ENCODE results near the gene WASHC4. TPM values are rescaled to one million over a fixed set of nuclear protein-coding genes. Genes with fewer than 3 reads are reported as not detected.
A peak's percentile ranks its signal among the peaks of the same experiment; 100 is the strongest.

WASHC4 gene
- total and polyA plus RNA-seq, 10 of the 15 experiments (the other 5 are each of a cell fraction or from before 2014, with no cell fraction given) = 16.0 to 50.6 (median 34.0) TPM

DNA sequence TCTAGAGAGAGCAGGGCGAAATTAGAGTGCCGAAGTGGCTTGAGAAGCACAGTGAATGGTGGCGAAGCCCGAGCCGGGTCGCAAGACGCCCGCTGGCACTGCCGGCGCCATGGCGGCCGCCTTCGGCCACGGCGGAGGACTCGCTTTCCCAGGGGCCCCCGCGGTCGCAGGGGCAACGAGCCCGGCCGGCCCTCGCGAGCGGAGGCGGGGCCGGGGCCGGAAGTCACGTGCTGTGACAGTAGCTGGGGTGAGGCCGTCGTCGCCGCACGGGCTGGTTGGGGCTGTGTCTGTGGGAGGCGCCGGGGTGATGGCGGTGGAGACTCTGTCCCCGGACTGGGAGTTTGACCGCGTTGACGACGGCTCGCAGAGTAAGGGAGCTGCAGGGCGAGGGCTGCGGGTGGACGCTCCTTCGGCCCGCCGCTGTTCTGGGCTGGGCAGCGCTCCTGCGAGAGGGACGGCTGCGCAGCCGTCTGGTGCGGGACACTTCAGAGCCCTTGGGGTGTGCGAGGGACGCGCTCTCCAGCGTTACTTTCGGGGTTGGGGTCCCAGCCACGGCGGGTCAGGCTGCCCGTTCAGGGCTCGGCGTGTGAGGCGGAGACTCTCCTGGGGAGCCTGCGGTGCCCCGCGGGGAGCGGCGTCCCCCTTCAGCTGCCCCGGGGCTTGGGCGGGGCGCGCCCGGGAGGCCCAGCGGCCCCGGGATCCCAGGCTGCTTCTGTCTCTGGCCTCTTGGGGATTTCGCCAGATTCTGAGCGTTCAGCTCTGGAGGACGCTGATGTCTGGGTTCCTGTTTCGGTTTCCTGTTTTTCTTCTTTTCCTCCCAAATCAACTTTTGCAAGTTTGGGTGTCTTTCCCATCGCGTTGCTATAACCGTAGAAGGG lies at the start of gene WASHC4 (continued):
- TF ChIP-seq, protein P1, sequence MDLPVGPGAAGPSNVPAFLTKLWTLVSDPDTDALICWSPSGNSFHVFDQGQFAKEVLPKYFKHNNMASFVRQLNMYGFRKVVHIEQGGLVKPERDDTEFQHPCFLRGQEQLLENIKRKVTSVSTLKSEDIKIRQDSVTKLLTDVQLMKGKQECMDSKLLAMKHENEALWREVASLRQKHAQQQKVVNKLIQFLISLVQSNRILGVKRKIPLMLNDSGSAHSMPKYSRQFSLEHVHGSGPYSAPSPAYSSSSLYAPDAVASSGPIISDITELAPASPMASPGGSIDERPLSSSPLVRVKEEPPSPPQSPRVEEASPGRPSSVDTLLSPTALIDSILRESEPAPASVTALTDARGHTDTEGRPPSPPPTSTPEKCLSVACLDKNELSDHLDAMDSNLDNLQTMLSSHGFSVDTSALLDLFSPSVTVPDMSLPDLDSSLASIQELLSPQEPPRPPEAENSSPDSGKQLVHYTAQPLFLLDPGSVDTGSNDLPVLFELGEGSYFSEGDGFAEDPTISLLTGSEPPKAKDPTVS (IDR thresholded peaks at IDR 0.05; ENCODE audit: low read depth, low read length) = peak; percentile 49; the same call in 1 of the 2 replicates
- TF ChIP-seq MXI1 (IDR thresholded peaks at IDR 0.05; ENCODE audit: low read depth, low read length) (peak; percentile 66; the same call in 1 of the 2 replicates), BACH1 (IDR thresholded peaks at IDR 0.05; ENCODE audit: borderline replicate concordance) (peak; percentile 88), EP300 (IDR thresholded peaks at IDR 0.05; ENCODE audit: borderline replicate concordance in 1 of 2, control insufficient read depth in 1 of 2, low read depth in 2 of 2, low read length in 2 of 2) (no peak), RBBP5 (conservative IDR thresholded peaks at IDR 0.05) (no peak), SMC3 (IDR thresholded peaks at IDR 0.05; ENCODE audit: borderline replicate concordance, low read length) (no peak; the same call in 1 of the 2 replicates), ESRRA (IDR thresholded peaks at IDR 0.05; ENCODE audit: low read length) (no peak), RUNX3 (IDR thresholded peaks at IDR 0.05; ENCODE audit: low read length) (peak; percentile 72), NFIC (IDR thresholded peaks at IDR 0.05; ENCODE audit: low read depth, low read length) (no peak), ZBED1 (IDR thresholded peaks at IDR 0.05; ENCODE audit: borderline replicate concordance) (no peak), MTA2 (IDR thresholded peaks at IDR 0.05; ENCODE audit: low read depth) (no peak), PAX5 (IDR thresholded peaks at IDR 0.05; ENCODE audit: borderline replicate concordance, low read depth, low read length) (peak; percentile 56; the same call in 1 of the 2 replicates), GATAD2B (conservative IDR thresholded peaks at IDR 0.05; ENCODE audit: low read depth) (peak; percentile 92), TCF3 (IDR thresholded peaks at IDR 0.05; ENCODE audit: borderline replicate concordance, insufficient read depth, low read depth, low read length) (peak; percentile 76), KAT2A (conservative IDR thresholded peaks at IDR 0.05; ENCODE audit: control insufficient read depth, low read depth, low read length) (no peak), HDGF (IDR thresholded peaks at IDR 0.05) (peak; percentile 54; the same call in 1 of the 2 replicates), NR2C1 (IDR thresholded peaks at IDR 0.05) (peak; percentile 76)
- TF ChIP-seq, protein P2, sequence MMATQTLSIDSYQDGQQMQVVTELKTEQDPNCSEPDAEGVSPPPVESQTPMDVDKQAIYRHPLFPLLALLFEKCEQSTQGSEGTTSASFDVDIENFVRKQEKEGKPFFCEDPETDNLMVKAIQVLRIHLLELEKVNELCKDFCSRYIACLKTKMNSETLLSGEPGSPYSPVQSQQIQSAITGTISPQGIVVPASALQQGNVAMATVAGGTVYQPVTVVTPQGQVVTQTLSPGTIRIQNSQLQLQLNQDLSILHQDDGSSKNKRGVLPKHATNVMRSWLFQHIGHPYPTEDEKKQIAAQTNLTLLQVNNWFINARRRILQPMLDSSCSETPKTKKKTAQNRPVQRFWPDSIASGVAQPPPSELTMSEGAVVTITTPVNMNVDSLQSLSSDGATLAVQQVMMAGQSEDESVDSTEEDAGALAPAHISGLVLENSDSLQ (IDR thresholded peaks at IDR 0.05) = 0 out of 2 replicates have a peak, but pooled peaks have one; percentile 9
- TF ChIP-seq, protein P3, sequence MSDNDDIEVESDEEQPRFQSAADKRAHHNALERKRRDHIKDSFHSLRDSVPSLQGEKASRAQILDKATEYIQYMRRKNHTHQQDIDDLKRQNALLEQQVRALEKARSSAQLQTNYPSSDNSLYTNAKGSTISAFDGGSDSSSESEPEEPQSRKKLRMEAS (IDR thresholded peaks at IDR 0.05; ENCODE audit: low read depth, low read length) = peak; percentile 97
- TF ChIP-seq, protein P4, sequence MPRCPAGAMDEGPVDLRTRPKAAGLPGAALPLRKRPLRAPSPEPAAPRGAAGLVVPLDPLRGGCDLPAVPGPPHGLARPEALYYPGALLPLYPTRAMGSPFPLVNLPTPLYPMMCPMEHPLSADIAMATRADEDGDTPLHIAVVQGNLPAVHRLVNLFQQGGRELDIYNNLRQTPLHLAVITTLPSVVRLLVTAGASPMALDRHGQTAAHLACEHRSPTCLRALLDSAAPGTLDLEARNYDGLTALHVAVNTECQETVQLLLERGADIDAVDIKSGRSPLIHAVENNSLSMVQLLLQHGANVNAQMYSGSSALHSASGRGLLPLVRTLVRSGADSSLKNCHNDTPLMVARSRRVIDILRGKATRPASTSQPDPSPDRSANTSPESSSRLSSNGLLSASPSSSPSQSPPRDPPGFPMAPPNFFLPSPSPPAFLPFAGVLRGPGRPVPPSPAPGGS (IDR thresholded peaks at IDR 0.05; ENCODE audit: borderline replicate concordance, insufficient read depth, low read depth, low read length, poor library complexity, severe bottlenecking) = no peak
- TF ChIP-seq, protein P5, sequence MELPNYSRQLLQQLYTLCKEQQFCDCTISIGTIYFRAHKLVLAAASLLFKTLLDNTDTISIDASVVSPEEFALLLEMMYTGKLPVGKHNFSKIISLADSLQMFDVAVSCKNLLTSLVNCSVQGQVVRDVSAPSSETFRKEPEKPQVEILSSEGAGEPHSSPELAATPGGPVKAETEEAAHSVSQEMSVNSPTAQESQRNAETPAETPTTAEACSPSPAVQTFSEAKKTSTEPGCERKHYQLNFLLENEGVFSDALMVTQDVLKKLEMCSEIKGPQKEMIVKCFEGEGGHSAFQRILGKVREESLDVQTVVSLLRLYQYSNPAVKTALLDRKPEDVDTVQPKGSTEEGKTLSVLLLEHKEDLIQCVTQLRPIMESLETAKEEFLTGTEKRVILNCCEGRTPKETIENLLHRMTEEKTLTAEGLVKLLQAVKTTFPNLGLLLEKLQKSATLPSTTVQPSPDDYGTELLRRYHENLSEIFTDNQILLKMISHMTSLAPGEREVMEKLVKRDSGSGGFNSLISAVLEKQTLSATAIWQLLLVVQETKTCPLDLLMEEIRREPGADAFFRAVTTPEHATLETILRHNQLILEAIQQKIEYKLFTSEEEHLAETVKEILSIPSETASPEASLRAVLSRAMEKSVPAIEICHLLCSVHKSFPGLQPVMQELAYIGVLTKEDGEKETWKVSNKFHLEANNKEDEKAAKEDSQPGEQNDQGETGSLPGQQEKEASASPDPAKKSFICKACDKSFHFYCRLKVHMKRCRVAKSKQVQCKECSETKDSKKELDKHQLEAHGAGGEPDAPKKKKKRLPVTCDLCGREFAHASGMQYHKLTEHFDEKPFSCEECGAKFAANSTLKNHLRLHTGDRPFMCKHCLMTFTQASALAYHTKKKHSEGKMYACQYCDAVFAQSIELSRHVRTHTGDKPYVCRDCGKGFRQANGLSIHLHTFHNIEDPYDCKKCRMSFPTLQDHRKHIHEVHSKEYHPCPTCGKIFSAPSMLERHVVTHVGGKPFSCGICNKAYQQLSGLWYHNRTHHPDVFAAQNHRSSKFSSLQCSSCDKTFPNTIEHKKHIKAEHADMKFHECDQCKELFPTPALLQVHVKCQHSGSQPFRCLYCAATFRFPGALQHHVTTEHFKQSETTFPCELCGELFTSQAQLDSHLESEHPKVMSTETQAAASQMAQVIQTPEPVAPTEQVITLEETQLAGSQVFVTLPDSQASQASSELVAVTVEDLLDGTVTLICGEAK (IDR thresholded peaks at IDR 0.05; ENCODE audit: borderline replicate concordance) = no peak
